IMR-90 (cell line): ENCODE measurements around the gene CSRP1. TPM values are rescaled to one million over a fixed set of nuclear protein-coding genes. Genes with fewer than 3 reads are reported as not detected.
"Not testable (repeated sequence)": the region's sequence is repeated elsewhere in the genome, so short reads cannot be mapped to it uniquely, and the experiment has no call there.

ENCODE experiments used
- ATAC-seq: fragments of 200-7000 bp; cut with Tn5 transposase; 2 replicates; pipeline ENCODE4 v1.9.1; 2020; ENCODE audit warnings: low read depth, mild to moderate bottlenecking, moderate library complexity
- BruUV-seq: library from RNA; stranded (reverse); fragments of 400-500 nt; replicated peaks from 2 replicates; lab custom pipeline; 2021; lab: Mats Ljungman, UMichigan
- CTCF ChIA-PET: fragments of 300-600 bp; formaldehyde crosslinking; extraction: SDS; loops from one replicate; lab custom pipeline; 2021; ENCODE audit warnings: antibody characterized with exemption; lab: Yijun Ruan, JAX
- POLR2A ChIA-PET: fragments of 300-600 bp; sonication (Branson Sonifier 250); formaldehyde crosslinking; loops from one replicate; lab custom pipeline; 2022; ENCODE audit warnings: antibody characterized with exemption; ENCODE audit not compliant: unreplicated experiment; lab: Charles Lee
- DNase-seq: peaks from one replicate; pipeline ENCODE4 v3.0.0; 2013
- H2AFZ ChIP-seq: replicated peaks from 2 replicates; pipeline ENCODE3; 2013; ENCODE audit warnings: low read length, mild to moderate bottlenecking; ENCODE audit not compliant: poor library complexity
- H2AK5ac ChIP-seq: 2 replicates; pipeline ENCODE4 v1.6.1; 2013; ENCODE audit warnings: low read depth, low read length, inconsistent platforms
- H2AK9ac ChIP-seq: replicated peaks from 2 replicates; pipeline ENCODE3; 2013; ENCODE audit warnings: mild to moderate bottlenecking, low read depth, low read length, moderate library complexity; ENCODE audit not compliant: poor library complexity
- H2BK120ac ChIP-seq: 2 replicates; pipeline ENCODE4 v1.6.1; 2013; ENCODE audit warnings: low read depth, low read length, inconsistent platforms
- H2BK15ac ChIP-seq: 3 replicates; pipeline ENCODE4 v1.6.1; 2013; ENCODE audit warnings: low read depth, low read length, inconsistent platforms
- H2BK20ac ChIP-seq: 2 replicates; pipeline ENCODE4 v1.6.1; 2013; ENCODE audit warnings: low read depth, mild to moderate bottlenecking, inconsistent platforms, low read length, moderate library complexity
- H2BK5ac ChIP-seq: 2 replicates; pipeline ENCODE4 v1.6.1; 2013; ENCODE audit warnings: mild to moderate bottlenecking, low read depth, low read length, inconsistent platforms; ENCODE audit not compliant: poor library complexity, severe bottlenecking
- H3K14ac ChIP-seq: replicated peaks from 2 replicates; pipeline ENCODE4 v1.6.1; 2013; ENCODE audit warnings: low read depth, low read length, inconsistent platforms
- H3K18ac ChIP-seq: 2 replicates; pipeline ENCODE4 v1.6.1; 2013; ENCODE audit warnings: low read depth, low read length, control low read depth
- H3K23ac ChIP-seq: 2 replicates; pipeline ENCODE4 v1.6.1; 2013; ENCODE audit warnings: low read depth, low read length, inconsistent platforms
- H3K27ac ChIP-seq: 2 replicates; pipeline ENCODE4 v1.5.1; 2013; ENCODE audit warnings: mild to moderate bottlenecking, control low read depth, low read length; ENCODE audit not compliant: insufficient read depth
- H3K27me3 ChIP-seq: 2 replicates; pipeline ENCODE4 v1.6.1; 2013; ENCODE audit warnings: low read length; ENCODE audit not compliant: control insufficient read depth, insufficient read depth
- H3K36me3 ChIP-seq: 2 replicates; pipeline ENCODE4 v1.6.1; 2013; ENCODE audit warnings: low read length, mixed read lengths; ENCODE audit not compliant: control insufficient read depth, insufficient read depth
- H3K4ac ChIP-seq: 2 replicates; pipeline ENCODE4 v1.6.1; 2013; ENCODE audit warnings: low read depth, low read length, inconsistent platforms
- H3K4me1 ChIP-seq: 2 replicates; pipeline ENCODE4 v1.6.1; 2013; ENCODE audit warnings: low read length, mixed read lengths; ENCODE audit not compliant: control insufficient read depth, insufficient read depth
- H3K4me2 ChIP-seq: 2 replicates; pipeline ENCODE4 v1.6.1; 2013; ENCODE audit warnings: low read depth, mild to moderate bottlenecking, control low read depth, low read length, moderate library complexity
- H3K4me3 ChIP-seq: 2 replicates; pipeline ENCODE4 v1.5.1; 2013; ENCODE audit warnings: low read depth, mild to moderate bottlenecking, control low read depth, low read length, moderate library complexity; ENCODE audit not compliant: insufficient read depth
- H3K56ac ChIP-seq: 2 replicates; pipeline ENCODE4 v1.6.1; 2013; ENCODE audit warnings: low read length, inconsistent platforms; ENCODE audit not compliant: insufficient read depth; ENCODE audit errors: extremely low read depth
- H3K79me1 ChIP-seq, 2 experiments: 2 replicates each; pipeline ENCODE4 v1.6.1; 2013; ENCODE audit warnings: low read length in 2 of 2, inconsistent platforms in 1 of 2, low read depth in 1 of 2
- H3K9ac ChIP-seq: 2 replicates; pipeline ENCODE4 v1.6.1; 2013; ENCODE audit warnings: low read depth, low read length, control low read depth
- H3K9me1 ChIP-seq: 2 replicates; pipeline ENCODE4 v1.6.1; 2013; ENCODE audit warnings: low read length, inconsistent platforms; ENCODE audit not compliant: insufficient read depth
- H3K9me3 ChIP-seq: 2 replicates; pipeline ENCODE4 v1.6.1; 2013; ENCODE audit warnings: low read length; ENCODE audit not compliant: control insufficient read depth, insufficient read depth
- H4K20me1 ChIP-seq: 2 replicates; pipeline ENCODE4 v1.6.1; 2013; ENCODE audit warnings: low read length, inconsistent platforms; ENCODE audit not compliant: insufficient read depth
- H4K5ac ChIP-seq: 2 replicates; pipeline ENCODE4 v1.6.1; 2013; ENCODE audit warnings: mild to moderate bottlenecking, low read depth, low read length, control low read depth
- H4K8ac ChIP-seq, 2 experiments: 2 replicates each; pipeline ENCODE4 v1.6.1; 2013; ENCODE audit warnings: low read depth in 2 of 2, low read length in 2 of 2, control low read depth in 1 of 2, inconsistent platforms in 1 of 2
- H4K91ac ChIP-seq: 2 replicates; pipeline ENCODE4 v1.6.1; 2013; ENCODE audit warnings: low read depth, low read length, inconsistent platforms; ENCODE audit not compliant: insufficient read depth
- WGBS, 2 experiments: methylation state at CpG; one replicate each; pipeline versions ENCODE4 v1.1.5 to v1.1.7; 2013; ENCODE audit warnings: missing lambda C conversion rate in 2 of 2; ENCODE audit not compliant: insufficient read length in 1 of 2; ENCODE audit errors: extremely low coverage in 2 of 2; 5-methylcytosine and 5-hydroxymethylcytosine counted together
- dilution Hi-C: fragments of 300-500 bp; cut with HindIII; formaldehyde crosslinking; loops from one replicate; pipeline ENCODE4 v1.14.3; 2018; ENCODE audit warnings: low sequenced_read_pairs; ENCODE audit not compliant: unreplicated experiment
- in situ Hi-C: fragments of 300-500 bp; cut with MboI; formaldehyde crosslinking; loops from 3 replicates; pipeline ENCODE4 v1.14.3; 2019; ENCODE audit warnings: low sequenced_read_pairs, inconsistent platforms, mixed read lengths
- intact Hi-C: fragments of 100-400 bp; cut with micrococcal nuclease; formaldehyde crosslinking; loops from 2 replicates; pipeline ENCODE4 v1.10.0; 2022
- polyA plus RNA-seq, 3 experiments: library from polyadenylated mRNA; depleted of rRNA; stranded (reverse); fragments of >200 nt; gene quantifications; 2 replicates each; pipeline ENCODE4 v1.2.3, GENCODE V29; 2012; ENCODE audit warnings: low replicate concordance in 1 of 3
- total RNA-seq: library from RNA; depleted of rRNA; stranded (reverse); fragments of >200 nt; gene quantifications from 2 replicates; pipeline ENCODE4 v1.2.3, GENCODE V29; 2012

CSRP1 gene
- total and polyA plus RNA-seq, 2 of the 4 experiments (the other 2 are of a cell fraction), result 1,037 to 1,498 TPM

- BruUV-seq, POLR2A ChIA-PET, H3K14ac ChIP-seq, H4K8ac ChIP-seq, H2BK5ac ChIP-seq, DNase-seq, H2BK15ac ChIP-seq, H2AK5ac ChIP-seq, H3K27me3 ChIP-seq, dilution Hi-C loops, H3K4me3 ChIP-seq, H2AK9ac ChIP-seq, H3K4me2 ChIP-seq, H3K56ac ChIP-seq, H2BK120ac ChIP-seq, in situ Hi-C loops, H3K27ac ChIP-seq, intact Hi-C loops, H4K5ac ChIP-seq, ATAC-seq, H3K9me1 ChIP-seq, H3K9ac ChIP-seq, H3K23ac ChIP-seq, H4K91ac ChIP-seq, H2BK20ac ChIP-seq, H3K4ac ChIP-seq, H2AFZ ChIP-seq, H3K79me1 ChIP-seq, H3K9me3 ChIP-seq: not testable (repeated sequence)
- CTCF ChIA-PET, result interaction anchor here (1.0 kb wide), 1 partner anchor 43 kb away, joined by 3 read pairs; no protein-coding TSS in a partner anchor
- Histone ChIP-seq H4K20me1 (peaks cover 10% of the 10 kb centered on the region; the same call in 1 of the 2 replicates), H3K18ac (peak overlapping the region; percentile 16; the same call in 1 of the 2 replicates), H3K4me1 (peaks cover 13% of the 10 kb centered on the region), H3K36me3 (peaks cover 11% of the 10 kb centered on the region)
- WGBS, 2 experiments, result no CpG with 5 or more reads among the region's 3 CpGs
These were observed 28.3 kb downstream of the CSRP1 start for GRCh38 chr1:201478666-201479065.
